ENCODE measurements around the gene HVCN1. TPM values are rescaled to one million over a fixed set of nuclear protein-coding genes. Genes with fewer than 3 reads are reported as not detected.

HVCN1 gene
- total RNA-seq, 2 donors from 2014 or later, result 5.4 to 11.2 TPM

GRCh38 chr12:110683888-110684287 lies 5.0 kb downstream of the HVCN1 start:
- Histone ChIP-seq H3K27me3 (replicated peaks; ENCODE audit: insufficient read depth) (no peaks in the 10 kb centered on the region), H3K4me3 (no peak overlapping the region), H3K36me3 (no peaks in the 10 kb centered on the region), H3K27ac (no peak overlapping the region), H3K9me3 (no peaks in the 10 kb centered on the region), H3K4me1 (replicated peaks) (peaks cover 7% of the 10 kb centered on the region)
- DNase-seq (ENCODE audit: low spot score), result no peak
- WGBS, result 96% methylated on average over 2 of the region's 2 CpGs
- no peak for TF ChIP-seq POLR2AphosphoS5 (IDR thresholded peaks at IDR 0.05)
- no peak for TF ChIP-seq POLR2A (IDR thresholded peaks at IDR 0.05)
- no peak for TF ChIP-seq CTCF (IDR thresholded peaks at IDR 0.05)
- intact Hi-C loops (cut with DNase I), result no loop called here

GRCh38 chr12:110680032-110680431 lies 8.9 kb downstream of the HVCN1 start:
- Histone ChIP-seq H3K9me3 (no peaks in the 10 kb centered on the region), H3K4me3 (no peak overlapping the region), H3K36me3 (no peaks in the 10 kb centered on the region), H3K27ac (no peak overlapping the region), H3K27me3 (replicated peaks; ENCODE audit: insufficient read depth) (no peaks in the 10 kb centered on the region), H3K4me1 (replicated peaks) (no peaks in the 10 kb centered on the region)
- no peak for DNase-seq (ENCODE audit: low spot score)
- intact Hi-C loops (cut with DNase I), result no loop called here
- TF ChIP-seq POLR2AphosphoS5 (IDR thresholded peaks at IDR 0.05), result no peak
- no peak for TF ChIP-seq CTCF (IDR thresholded peaks at IDR 0.05)
- TF ChIP-seq POLR2A (IDR thresholded peaks at IDR 0.05), result no peak
- WGBS, result 73% methylated on average over 1 of the region's 1 CpG

GRCh38 chr12:110679201-110679600 lies 9.7 kb downstream of the HVCN1 start:
- H3K4me1 ChIP-seq (replicated peaks), result no peaks in the 10 kb centered on the region
- no peak for TF ChIP-seq CTCF (IDR thresholded peaks at IDR 0.05)
- no peak for TF ChIP-seq POLR2A (IDR thresholded peaks at IDR 0.05)
- TF ChIP-seq POLR2AphosphoS5 (IDR thresholded peaks at IDR 0.05), result no peak
- no peak overlapping the region for H3K27ac ChIP-seq
- intact Hi-C loops (cut with DNase I), result no loop called here
- DNase-seq (ENCODE audit: low spot score), result no peak
- no peaks in the 10 kb centered on the region for H3K9me3 ChIP-seq
- no peak overlapping the region for H3K4me3 ChIP-seq
- no peaks in the 10 kb centered on the region for H3K27me3 ChIP-seq (replicated peaks; ENCODE audit: insufficient read depth)
- WGBS, result 96% methylated on average over 12 of the region's 12 CpGs
- no peaks in the 10 kb centered on the region for H3K36me3 ChIP-seq

- Histone ChIP-seq H3K27me3 (replicated peaks; ENCODE audit: insufficient read depth) (no peaks in the 10 kb centered on the region), H3K27ac (no peak overlapping the region), H3K4me3 (no peak overlapping the region), H3K9me3 (no peaks in the 10 kb centered on the region), H3K4me1 (replicated peaks) (no peaks in the 10 kb centered on the region), H3K36me3 (no peaks in the 10 kb centered on the region)
- 86% methylated on average over 4 of the region's 4 CpGs for WGBS
- no peak for DNase-seq (ENCODE audit: low spot score)
- intact Hi-C loops (cut with DNase I), result no loop called here
- TF ChIP-seq POLR2A (IDR thresholded peaks at IDR 0.05) (no peak), POLR2AphosphoS5 (IDR thresholded peaks at IDR 0.05) (no peak), CTCF (IDR thresholded peaks at IDR 0.05) (no peak)
Observed at GRCh38 chr12:110677982-110678381, 10.9 kb downstream of the HVCN1 start.

DNA sequence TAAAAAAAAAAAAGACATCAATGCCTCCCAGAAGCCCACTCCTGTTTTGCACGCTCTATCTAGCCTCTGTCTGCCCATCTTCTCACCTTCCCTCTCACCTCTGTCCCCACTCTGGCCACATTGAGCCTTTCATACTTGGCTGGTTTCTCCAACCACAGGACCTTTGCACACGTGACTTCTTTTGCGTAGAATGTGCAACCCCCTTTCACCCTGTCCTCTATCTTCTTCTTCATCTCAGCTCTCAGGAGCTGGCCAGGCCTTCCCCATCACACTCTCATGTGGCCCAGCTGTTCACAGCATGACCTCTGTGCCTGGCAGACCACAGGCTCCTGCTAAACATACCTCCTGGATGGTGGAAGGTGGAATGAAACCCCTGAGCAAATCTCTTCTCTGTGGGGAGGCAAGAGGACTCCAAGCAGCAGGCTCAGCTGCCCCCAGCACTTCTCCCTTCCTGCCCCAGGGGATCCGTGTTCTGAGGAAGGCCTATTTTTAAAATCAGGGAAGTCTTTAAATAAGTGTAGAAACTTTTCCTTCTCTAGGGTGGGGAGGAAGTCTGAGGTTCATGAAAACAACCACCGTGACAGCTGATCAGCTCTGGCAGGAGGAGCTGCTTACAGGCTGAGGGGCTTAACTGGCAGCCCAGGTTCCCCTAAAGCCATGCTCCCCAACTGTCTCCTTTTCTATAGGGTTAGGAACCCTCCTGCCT lies 11.6 kb downstream of the HVCN1 start:
- H3K36me3 ChIP-seq, result no peaks in the 10 kb centered on the region
- no peak overlapping the region for H3K27ac ChIP-seq
- H3K4me3 ChIP-seq, result no peak overlapping the region
- 88% methylated on average over 5 of the region's 5 CpGs for WGBS
- intact Hi-C loops (cut with DNase I), result no loop called here
- no peaks in the 10 kb centered on the region for H3K9me3 ChIP-seq
- no peak for DNase-seq (ENCODE audit: low spot score)
- no peaks in the 10 kb centered on the region for H3K27me3 ChIP-seq (replicated peaks; ENCODE audit: insufficient read depth)
- TF ChIP-seq POLR2AphosphoS5 (IDR thresholded peaks at IDR 0.05) (no peak), CTCF (IDR thresholded peaks at IDR 0.05) (no peak), POLR2A (IDR thresholded peaks at IDR 0.05) (no peak)
- no peaks in the 10 kb centered on the region for H3K4me1 ChIP-seq (replicated peaks)
